ENCODE measurements around the gene SFRP5.

Gene SFRP5

GRCh38 chr10:97798958-97799610 lies 27.3 kb upstream of the SFRP5 start:
- no peak for DNase-seq (ENCODE audit: low read depth)
- TF ChIP-seq CTCF (conservative IDR thresholded peaks at IDR 0.05; ENCODE audit: low read length), result no peak
- H3K4me3 ChIP-seq (ENCODE audit: low read length), result no peak overlapping the region

DNA sequence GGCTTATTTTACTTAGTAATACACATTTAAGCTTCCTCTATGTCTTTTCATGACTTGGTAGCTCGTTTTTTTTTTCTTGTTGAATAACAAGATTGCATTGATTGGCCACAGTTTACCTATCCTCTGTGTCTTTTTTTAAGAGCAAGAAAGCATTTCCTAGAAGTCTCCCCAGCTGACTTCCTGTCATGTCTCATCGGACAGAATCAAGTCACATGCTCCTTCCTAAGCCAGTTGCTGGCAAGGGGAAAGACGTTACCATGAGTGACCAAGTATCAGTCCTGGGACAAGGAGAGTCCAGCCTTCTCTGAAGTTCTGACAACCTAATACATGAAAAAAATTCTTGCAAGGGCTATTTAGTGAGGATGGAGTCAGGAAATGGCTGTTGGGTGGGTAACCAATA lies 24.9 kb upstream of the SFRP5 start:
- no peak for DNase-seq (ENCODE audit: low read depth)
- no peak overlapping the region for H3K4me3 ChIP-seq (ENCODE audit: low read length)
- TF ChIP-seq CTCF (conservative IDR thresholded peaks at IDR 0.05; ENCODE audit: low read length), result no peak

DNA sequence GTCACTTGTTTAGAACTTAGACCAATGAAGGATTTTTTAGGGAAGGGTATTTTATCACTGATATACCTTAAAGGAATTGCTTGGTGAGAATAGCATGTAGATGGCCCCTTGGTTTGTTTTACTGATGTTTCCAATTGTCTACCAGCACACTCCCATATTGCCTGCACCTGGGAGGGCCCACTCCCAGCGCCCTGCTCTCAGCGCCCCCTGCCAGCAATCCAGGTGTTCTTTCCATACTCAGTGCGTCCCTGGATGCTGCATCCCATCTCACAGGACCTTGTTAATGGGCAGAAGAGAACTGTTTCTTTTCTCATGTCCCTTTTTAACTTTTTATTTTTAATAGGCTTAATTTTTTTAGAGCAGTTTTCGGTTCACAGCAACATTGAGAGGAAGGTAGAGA lies 24.1 kb upstream of the SFRP5 start:
- TF ChIP-seq CTCF (conservative IDR thresholded peaks at IDR 0.05; ENCODE audit: low read length), result no peak
- no peak overlapping the region for H3K4me3 ChIP-seq (ENCODE audit: low read length)
- no peak for DNase-seq (ENCODE audit: low read depth)

GRCh38 chr10:97791824-97792721 lies 20.3 kb upstream of the SFRP5 start:
- peak; percentile 40 for DNase-seq (ENCODE audit: low read depth)

DNA sequence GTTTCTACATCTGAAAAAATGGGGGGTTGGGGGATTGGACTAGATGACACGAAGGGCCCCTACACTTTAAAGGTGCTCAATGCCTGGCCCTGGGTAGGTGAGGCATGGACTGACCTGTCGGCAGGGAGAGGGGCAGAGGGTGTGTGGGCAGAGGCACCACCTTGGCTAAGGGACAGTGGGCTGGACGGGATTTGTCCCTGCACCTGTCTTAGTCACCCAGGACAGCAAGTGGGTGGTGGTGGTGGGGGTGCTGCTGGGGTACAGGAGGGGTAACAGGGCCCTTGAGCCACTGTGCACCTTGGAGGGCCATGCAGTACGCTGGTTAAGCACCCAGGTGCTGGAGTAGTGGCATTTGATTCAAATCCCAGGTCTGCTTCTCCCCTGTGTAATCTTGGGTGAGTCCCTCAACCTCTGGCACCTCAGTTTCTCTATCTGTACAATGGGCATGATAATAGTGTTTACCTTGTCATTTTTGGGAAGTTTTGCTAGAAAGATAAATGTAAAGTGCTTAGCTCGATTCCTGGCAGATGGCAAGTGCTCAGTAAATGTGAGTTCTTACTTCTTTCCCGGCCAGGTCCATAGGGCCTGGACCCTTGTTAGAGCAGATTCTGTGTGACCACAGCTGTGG lies 18.1 kb upstream of the SFRP5 start:
- no peak for TF ChIP-seq CTCF (conservative IDR thresholded peaks at IDR 0.05; ENCODE audit: low read length)
- no peak for DNase-seq (ENCODE audit: low read depth)
- H3K4me3 ChIP-seq (ENCODE audit: low read length), result no peak overlapping the region

More at GRCh38 chr10:97791824-97792721, 20.3 kb upstream of the SFRP5 start:
- H3K4me3 ChIP-seq (ENCODE audit: low read length), result no peak overlapping the region
- TF ChIP-seq CTCF (conservative IDR thresholded peaks at IDR 0.05; ENCODE audit: low read length), result peak; percentile 95

- H3K4me3 ChIP-seq (ENCODE audit: low read length), result no peak overlapping the region
- DNase-seq (ENCODE audit: low read depth), result no peak
- no peak for TF ChIP-seq CTCF (conservative IDR thresholded peaks at IDR 0.05; ENCODE audit: low read length)
Observed at GRCh38 chr10:97788552-97789442, 17.0 kb upstream of the SFRP5 start.

Measured in AG10803 (cell line).